M059J (cell line): ENCODE measurements around the gene MCTP1. TPM values are rescaled to one million over a fixed set of nuclear protein-coding genes. Genes with fewer than 3 reads are reported as not detected.
"Not testable (repeated sequence)": the region's sequence is repeated elsewhere in the genome, so short reads cannot be mapped to it uniquely, and the experiment has no call there.

ENCODE experiments used
- DNase-seq: peaks from one replicate; pipeline ENCODE4 v3.0.0-alpha.2; 2012; ENCODE audit warnings: low read depth
- total RNA-seq: library from RNA; depleted of rRNA; stranded (reverse); fragments of >200 nt; shearing (Covaris generic); gene quantifications from 2 replicates; pipeline ENCODE4 v1.2.3, GENCODE V29; 2014

The MCTP1 gene
- total RNA-seq, 1 experiment from 2014 or later = not detected

DNA sequence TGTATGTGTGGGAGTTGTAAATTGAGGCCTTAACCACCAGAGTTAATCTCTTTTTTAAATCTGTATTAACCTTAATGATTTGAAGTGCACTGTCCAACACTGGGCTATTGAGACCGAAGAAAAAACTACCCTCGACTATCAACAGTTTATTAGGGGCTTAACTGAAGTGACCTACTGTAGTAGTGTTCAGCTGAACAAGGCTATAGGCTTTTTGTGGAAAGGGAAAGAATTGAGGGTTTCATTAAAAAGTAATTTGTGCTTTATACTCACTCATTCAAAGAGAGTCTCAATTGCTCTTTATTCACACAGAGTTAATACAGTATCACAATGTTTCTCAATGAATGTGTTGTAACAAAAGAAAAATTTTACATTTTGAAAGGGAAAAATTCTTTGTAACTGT lies 399.0 kb downstream of the MCTP1 start:
- DNase-seq = no peak

DNA sequence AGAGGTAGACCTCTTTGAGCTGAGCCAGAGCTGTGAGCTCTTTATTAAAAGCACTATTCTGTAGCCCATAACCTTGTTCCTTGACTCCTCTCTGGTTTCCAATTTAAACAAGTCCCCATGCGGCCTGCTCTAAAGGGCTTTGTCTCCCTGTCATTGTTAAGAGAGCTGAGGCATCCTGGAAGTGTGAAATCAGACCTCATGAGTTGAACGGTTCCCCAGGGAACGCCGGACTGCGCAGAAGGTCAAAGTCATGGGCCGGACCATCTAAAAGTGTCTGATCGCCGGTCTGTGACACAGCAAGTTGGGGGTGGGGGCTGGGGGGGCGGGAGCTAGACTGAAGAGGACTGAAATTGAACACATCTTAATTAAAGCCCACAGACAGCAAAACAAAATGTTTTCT lies 400.6 kb downstream of the MCTP1 start:
- no peak for DNase-seq

DNA sequence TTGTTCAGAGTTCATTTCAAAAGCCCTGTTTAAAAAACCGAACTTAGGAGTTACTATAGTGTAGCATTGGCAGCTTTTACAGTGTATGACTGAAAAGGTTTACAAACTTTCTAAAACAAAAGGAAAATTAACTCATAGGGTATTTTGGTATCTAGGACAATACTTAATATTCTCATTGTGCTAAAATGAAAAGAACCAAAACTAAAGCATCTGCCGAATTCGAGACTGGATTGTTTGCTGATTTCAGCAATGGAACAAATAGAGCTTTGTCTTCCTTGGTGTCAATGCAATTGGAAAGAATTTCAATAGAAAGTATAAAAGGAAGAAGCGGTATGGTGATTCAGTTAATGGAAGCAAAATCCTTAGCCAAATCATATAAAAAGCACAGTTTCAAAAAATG lies 412.4 kb downstream of the MCTP1 start:
- no peak for DNase-seq

DNA sequence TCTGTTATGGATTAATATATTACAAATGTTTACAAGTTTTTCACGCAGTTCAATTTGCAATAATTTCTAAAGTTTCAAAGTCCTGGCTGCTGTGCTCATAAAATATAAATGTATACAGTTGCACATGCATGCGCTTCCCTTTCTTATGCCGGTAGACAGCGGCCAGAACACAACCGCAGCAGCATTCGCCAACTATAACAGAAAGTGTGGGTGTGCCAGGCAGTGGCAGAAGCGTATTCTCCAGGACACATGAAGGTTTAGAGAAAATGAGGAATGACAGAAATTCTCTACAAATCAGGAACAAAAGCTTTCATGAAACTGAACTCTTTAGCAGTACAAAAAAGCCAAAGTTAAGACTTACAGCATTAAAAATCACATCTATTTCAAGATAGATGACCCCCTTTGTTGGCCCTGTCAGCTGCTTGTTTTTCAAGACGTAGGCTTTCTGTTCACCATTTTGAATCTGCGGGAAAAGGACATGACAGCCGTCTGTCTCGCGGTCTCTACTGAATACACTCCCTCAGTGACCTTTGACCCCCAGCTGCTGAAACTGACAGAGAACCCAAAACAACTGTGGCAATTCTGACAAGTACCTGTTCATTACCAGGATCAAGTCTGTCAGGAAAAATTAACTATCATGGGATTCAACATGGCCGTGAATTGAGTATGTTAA lies 414.2 kb downstream of the MCTP1 start:
- no peak for DNase-seq

DNA sequence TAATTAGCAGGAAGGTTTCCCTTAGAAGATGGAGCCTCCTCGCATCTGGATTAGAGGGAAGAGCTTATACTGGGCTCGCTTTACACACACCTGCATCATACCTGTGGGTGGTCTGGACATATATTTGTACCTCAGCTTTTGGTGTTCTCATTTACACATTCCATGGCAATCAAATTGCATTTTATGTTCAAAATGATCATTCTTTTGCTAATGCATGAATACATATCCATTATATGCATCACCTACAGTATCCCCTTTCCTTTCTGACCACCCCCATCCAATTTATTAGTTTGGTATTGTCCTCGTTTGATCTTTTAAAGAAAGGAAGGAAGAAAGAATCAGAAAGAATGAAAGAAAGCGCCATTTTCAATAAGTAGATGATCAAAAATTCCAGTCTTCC lies 415.0 kb downstream of the MCTP1 start:
- DNase-seq = no peak

DNA sequence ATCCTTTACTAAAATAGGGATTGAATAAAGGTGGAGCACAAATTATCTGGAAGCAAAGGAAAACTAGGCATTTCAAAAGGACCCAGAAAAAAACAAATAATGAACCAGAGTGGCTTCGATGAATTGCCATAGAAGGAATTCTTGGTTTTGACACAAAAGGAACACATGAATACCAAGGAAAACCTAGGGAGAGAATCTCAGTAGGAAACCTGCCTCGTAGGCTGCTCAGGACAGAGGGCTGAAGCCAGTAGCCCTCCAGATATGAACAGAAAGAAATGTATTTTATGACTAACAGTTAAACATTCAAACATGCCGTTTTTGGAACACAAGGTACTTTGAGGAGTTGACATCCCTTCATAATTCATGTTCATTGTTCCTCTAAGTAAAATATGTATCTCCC lies 420.9 kb downstream of the MCTP1 start:
- DNase-seq = no peak

DNA sequence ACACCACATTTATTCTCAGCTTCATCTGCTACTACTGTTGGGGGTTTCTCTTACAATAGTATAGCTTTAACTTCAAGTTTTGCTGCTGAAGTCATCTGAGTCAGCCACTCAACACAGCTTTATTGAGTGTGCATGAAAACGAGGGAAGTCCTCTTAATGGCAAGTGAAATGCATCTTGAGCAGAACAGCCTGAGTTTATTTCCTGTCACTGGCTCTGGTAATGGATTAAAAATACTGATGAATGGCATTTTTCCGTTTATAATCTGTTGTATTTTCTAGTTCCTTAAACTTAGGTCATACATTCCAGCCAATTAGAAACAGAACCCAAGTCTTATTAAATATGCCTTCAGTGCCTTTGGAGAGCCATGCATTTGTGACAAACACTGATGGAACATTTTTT lies 427.8 kb downstream of the MCTP1 start:
- no peak for DNase-seq

DNA sequence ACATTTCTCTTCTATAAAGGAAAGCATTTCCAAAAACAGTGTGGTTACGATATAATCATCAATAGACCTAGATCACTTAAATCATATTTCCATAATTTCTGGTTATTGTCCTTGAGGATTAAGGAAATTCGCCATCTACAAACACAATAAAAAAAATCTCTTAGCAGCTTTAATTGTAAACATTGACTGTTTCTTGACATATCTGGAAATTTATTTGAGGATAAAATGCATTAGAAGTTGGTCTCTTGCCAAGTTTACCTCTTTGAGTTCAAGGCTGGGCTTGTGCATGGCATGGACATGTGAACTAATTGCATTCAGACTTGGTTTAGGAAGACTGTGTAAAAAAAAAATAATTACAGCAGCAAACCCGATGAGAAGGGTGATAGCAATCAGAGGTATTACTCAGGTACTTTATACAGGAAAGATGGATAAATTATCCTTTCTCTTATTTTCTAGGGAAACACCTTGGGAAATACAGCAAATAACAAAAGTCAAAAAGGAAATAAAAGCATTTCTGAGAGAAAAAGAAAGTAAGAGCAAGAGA lies 428.6 kb downstream of the MCTP1 start:
- DNase-seq = no peak

DNA sequence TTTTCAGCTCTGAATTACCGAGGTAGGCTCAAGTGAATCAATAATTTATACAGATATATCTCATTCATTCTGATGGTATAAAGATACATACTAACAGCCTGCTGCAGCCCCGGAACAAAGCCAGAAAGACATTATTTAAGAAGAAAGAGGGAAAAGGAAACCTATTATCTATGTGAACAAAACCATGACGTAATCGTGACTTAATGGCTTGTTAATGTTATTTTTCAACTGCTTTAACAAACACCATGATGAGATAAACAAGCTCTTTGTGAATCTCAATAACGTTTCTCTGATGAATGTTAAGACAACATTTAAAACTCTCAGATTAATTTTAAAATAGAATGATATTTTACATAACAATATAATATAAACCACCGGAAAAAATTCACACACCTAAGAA lies 429.4 kb downstream of the MCTP1 start:
- no peak for DNase-seq

DNA sequence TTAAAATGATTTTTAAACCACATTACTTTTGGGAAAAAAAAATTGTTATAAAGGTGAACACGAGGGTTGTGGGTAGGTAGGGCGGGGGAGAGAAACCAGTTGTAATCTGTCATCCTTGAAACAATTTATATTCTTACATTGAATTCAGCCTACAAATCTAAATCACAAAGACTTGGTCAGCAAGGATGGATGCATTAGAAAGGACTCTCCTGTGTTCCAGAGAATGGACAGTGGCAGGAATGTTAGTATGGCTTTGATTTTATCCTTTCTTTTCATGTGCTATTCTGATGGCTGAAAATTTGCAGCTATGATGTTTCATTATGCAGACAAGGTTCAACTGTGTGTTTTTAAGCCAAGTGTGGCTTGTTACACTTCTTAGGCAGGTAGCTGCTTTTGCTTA lies 431.8 kb downstream of the MCTP1 start:
- no peak for DNase-seq

DNA sequence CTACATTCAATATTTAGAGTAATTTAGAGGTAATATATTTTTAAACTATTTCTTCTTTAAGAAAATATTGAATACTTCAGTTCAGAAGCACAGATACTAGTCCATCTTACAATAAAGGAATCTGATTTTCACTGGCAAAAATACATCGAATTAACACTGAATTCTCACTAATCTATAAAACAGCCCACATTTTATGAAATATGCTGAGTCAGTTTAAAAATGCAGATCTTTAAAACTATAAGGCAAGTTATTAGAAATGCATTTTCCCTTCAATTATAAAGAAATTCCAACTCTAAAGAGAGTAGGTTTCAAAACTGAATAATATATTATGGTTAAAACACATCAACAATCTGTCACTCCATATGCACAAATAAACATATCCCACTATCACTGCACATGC lies 433.9 kb downstream of the MCTP1 start:
- no peak for DNase-seq

DNA sequence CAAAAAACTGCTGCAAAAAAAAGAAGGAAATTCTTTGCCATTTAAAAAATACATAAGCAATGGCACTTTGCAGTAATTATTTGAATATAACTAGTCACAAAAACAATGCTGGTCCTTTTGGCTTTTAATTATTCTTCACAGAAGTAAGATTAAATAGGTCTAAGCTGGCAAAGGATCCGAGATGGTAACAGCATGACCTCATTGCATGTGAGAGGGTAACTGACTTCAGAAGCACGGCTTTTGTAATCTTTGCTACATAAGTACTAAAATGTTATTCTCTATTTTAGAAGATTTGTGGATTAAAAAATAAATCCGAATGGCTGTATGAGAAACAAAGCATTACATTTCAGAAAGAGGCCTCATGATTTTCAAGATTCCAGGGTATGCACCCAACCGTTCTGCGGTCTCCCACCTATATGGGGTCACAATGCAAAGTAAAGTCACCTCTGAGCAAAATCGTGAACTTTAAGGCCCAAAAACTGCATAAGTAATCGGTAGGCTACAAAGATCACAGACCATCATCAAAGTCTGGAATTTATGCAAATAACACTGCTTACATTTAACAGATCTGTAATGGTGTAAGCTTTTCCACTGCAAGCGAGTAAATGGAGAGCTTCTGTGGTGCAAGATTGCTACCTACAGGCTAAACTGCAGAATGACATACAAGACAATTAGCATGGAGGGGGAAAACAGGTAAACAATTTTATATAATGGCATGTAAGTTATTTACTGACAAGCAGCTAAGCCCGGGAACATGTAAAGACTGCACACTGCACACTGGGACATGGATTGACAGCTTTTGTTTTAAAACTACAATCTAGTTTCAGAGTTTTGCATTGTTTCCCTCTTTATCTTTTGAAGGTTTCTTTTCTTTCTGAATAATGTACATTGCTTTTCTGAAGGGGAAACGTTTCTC lies 434.8 kb downstream of the MCTP1 start:
- DNase-seq = peak; percentile 45

DNA sequence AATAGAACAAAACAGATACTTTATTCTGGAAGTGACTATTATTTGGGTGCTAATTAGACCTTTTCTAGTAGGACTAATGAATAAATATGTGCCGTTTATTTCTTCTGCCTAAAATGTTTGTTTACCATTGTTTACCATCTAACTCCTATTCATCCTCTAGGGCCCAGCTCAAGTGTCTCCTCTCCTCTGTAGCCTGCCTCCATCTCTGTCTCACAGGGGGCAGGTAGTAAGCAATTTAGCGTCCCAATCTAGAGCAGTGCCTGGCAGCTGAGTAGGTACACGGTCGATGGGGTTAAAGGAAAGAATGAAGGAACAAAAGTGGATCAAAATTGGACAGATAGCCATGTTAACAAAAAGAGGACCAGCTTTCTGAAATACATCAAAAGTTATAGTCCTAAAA lies 435.6 kb downstream of the MCTP1 start:
- no peak for DNase-seq

DNA sequence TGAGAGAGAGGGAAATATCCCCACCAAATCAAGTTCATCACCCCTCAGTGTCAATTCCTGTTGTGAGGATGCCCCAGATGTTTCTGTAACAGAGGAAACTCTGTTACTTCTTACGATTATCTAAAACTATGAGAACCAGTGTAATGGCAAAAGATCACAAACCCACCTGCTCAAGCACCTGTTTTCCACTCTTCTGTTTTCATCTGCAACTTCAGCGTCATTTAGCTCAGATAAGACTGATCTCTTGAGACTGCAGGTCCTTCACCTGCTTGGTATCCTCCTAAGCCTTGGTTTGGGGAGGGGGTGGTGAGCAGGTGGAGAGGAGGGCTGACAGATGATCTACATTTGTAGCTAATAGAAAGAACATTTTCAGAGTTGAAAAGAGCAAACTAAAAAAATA lies 437.2 kb downstream of the MCTP1 start:
- no peak for DNase-seq

DNA sequence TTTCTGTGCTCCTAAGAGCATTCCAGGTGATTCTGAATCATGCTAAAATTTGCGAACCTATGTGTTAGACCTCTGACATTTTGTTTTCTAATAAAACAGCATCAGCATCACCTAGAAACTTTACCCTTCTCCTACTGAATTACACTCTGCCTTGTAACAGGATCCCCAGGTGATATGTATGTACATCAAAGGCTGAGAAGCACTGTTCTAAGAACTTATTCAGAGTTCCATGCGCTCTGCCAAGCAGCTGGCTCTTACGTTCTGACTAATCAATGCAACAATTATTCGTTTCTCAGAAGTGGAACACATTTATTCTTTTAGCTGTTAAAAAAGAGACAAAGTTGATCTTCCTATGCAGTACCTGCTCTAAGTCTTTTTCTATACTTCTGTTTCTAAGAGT lies 437.9 kb downstream of the MCTP1 start:
- no peak for DNase-seq

DNA sequence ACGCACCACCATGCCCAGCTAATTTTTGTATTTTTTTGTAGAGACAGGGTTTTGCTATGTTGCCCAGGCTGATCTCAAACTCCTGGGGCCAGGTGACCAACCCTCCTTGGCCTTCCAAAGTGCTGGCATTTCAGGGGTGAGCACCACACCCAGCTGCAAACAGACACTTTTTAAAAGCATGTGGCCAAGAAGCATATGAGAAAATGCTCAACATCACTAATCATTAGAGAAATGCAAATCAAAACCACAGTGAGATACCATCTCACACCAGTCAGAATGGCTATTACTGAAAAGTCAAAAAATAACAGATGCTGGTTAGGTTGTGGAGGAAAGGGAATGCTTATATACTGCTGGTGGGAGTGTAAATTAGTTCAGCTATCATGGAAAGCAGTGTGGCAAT lies 439.2 kb downstream of the MCTP1 start:
- DNase-seq = not testable (repeated sequence)

DNA sequence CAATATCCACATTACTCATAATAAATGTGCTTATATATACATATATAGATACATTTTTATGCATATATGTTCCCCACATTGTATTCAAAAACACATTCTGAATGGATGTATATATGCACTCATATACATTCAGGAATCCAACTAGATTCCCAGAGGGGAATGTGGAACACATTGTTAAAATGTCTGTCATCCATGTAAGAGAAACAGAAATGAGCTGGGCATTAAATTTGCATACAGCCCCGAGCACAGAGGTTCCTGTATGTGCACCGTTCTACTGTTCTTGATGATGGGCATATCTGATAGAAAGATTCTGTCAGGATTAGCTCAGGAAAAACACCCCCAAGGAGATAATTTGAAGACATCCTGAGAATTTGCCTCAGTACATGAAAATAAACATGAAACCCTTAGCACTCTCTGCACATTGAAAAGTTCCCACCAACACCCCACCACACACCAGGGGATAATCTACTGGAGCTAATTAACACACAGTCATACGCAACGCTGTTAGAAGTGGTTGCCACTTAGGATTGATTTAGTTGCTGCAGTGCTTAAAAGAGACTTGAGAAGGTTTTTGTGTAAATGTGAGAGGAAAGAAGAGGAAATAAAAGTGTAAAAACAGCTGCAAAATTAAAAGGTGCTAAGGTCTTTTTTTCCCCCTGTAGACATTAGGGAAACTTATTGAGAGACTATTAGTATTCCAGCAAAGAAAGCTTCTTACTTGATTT lies 443.1 kb downstream of the MCTP1 start:
- no peak for DNase-seq

DNA sequence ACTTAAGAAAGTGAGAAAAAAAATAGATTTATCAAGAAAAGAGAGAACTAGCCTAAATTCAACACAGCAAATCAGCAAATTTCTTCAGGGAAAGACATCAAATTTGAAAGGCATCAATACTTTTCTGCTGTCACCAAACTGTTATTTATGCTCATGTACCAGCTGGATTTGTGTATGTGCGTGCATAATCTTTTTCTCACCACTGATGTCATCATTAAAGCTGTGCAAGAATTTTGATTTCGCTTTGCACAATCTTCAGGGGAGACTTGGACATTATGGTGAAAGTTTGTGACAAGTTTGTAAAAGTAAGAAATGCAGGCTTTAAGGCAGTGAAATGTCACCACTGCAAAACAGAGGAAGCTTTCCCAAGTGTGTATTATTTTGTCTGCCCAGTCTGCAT lies 451.0 kb downstream of the MCTP1 start:
- DNase-seq = no peak

DNA sequence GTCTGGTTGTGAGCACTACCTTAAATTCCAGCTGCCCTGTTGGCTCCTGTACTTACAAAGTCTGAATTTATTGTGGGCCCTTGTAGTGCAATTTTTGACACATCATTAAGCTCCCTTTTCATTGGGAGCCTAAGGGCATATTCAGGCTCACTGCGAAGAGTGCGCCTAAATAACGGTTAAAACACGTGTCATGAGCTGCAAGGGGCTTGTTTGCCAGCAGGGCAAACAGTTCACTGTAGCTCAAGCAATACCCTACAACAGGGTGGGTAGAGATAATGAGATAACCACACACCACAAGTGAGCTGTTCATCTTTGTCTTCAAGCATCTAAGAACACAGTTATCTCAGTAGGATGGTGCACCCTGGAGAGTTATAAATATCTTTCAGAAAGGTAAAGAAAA lies 452.2 kb downstream of the MCTP1 start:
- no peak for DNase-seq

DNA sequence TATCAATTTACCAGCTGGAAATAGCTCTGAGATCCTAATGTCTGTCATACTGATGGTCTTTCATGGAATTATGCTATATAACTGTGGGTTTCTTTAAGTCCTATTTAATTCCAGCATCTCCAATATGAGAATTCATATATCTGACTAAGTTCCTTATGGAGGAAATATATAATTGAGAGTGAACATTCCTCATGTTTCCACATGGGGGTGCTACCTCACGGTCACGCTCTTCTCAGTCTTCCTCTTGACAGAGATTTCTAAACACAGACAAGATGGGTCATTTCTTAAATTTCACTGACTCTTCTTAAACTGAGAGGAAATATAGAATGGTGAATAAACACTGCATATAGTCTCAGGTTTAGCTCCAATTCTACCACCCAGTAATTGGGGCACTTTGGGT lies 454.4 kb downstream of the MCTP1 start:
- DNase-seq = no peak

DNA sequence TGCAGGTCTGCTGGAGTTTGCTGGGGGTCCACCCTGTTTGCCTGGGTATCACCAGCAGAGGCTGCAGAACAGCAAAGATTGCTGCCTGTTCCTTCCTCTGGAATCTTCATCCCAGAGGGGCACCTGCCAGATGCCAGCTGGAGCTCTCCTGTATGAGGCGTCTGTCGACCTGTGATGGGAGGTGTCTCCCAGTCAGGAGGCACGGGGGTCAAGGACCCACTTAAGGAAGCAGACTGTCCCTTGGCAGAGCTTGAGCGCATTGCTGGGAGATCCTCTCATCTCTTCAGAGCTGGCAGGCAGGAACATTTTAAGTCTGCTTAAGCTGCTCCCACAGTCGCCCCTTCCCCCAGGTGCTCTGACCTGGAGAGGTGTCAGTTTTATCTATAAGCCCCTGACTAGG lies 456.7 kb downstream of the MCTP1 start:
- not testable (repeated sequence) for DNase-seq

DNA sequence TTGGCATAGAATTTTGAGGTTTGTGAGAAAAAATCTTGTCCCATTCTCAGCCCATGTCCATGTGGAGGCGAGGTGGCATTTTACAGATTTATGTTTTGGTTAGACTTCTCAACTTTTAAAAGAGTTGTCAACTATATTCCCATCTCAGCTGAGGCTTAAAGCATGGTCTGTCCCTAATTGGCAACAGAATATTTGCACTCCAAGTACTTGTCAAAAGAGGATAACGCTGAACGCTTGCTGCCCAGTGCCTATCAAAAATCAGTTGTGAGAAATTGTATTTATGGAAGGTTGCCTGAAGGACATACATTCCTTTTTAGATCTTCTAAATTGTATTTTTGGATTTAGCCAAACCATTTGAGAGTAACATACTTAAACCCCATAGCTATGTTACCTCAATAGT lies 464.4 kb downstream of the MCTP1 start:
- no peak for DNase-seq
